ENCODE data around the gene DIAPH2. TPM values are rescaled to one million over a fixed set of nuclear protein-coding genes. Genes with fewer than 3 reads are reported as not detected.
"Not testable (repeated sequence)": the region's sequence is repeated elsewhere in the genome, so short reads cannot be mapped to it uniquely, and the experiment has no call there.

Gene DIAPH2
- total and polyA plus RNA-seq, 2 experiments from 2014 or later = 7.5 to 8.1 TPM

DNA sequence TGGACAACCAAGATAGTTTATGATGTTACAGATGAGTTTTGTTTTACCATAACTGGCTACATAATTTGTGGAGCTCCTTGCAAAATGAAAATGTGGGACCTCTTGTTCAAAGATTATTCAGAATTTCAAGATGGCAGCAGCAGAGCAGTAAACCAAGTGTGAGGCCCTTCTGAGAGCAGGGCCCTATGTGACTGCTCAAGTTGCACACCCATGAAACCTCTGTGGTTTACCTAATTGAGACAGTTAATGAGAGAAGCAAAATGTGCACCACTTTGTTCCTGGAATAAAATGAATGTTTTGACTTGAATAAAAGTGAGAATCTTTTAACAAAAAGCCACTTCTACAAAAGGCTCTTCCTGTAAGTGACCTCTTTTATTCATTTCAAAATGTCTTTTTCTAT is 718.3 kb downstream of the DIAPH2 start:
- no peaks in the 10 kb centered on the region for H3K36me3 ChIP-seq (ENCODE audit: low read depth)
- H2AFZ ChIP-seq = no peak overlapping the region
- no peaks in the 10 kb centered on the region for H3F3A ChIP-seq (ENCODE audit: insufficient read depth)
- H3K9ac ChIP-seq = no peak overlapping the region
- H3K4me1 ChIP-seq (ENCODE audit: insufficient read depth) = peaks cover 4% of the 10 kb centered on the region
- H3K4me3 ChIP-seq = no peak overlapping the region
- H4K20me1 ChIP-seq (ENCODE audit: insufficient read depth) = no peaks in the 10 kb centered on the region
- no peaks in the 10 kb centered on the region for H3K79me2 ChIP-seq (ENCODE audit: insufficient read depth)
- no peak for TF ChIP-seq EZH2phosphoT487 (IDR thresholded peaks at IDR 0.05; ENCODE audit: insufficient read depth, low read depth)
- TF ChIP-seq EZH2 (IDR thresholded peaks at IDR 0.05; ENCODE audit: insufficient read depth, poor library complexity, severe bottlenecking) = no peak
- no peak for DNase-seq
- H3K27ac ChIP-seq = no peak overlapping the region
- no peaks in the 10 kb centered on the region for H3K9me2 ChIP-seq (ENCODE audit: insufficient read depth)
- H3K27me3 ChIP-seq (replicated peaks; ENCODE audit: insufficient read depth) = no peaks in the 10 kb centered on the region
- no peaks in the 10 kb centered on the region for H3K9me3 ChIP-seq (ENCODE audit: low read depth)
- in situ Hi-C loops (cut with MboI) = no loop called here
- no peak overlapping the region for H3K4me2 ChIP-seq (ENCODE audit: unreplicated experiment)

- no peaks in the 10 kb centered on the region for H3F3A ChIP-seq (ENCODE audit: insufficient read depth)
- no peak overlapping the region for H3K9ac ChIP-seq
- H3K4me1 ChIP-seq (ENCODE audit: insufficient read depth) = no peaks in the 10 kb centered on the region
- no peaks in the 10 kb centered on the region for H3K36me3 ChIP-seq (ENCODE audit: low read depth)
- in situ Hi-C loops (cut with MboI) = no loop called here
- no peak overlapping the region for H3K4me3 ChIP-seq
- H2AFZ ChIP-seq = no peak overlapping the region
- no peak for TF ChIP-seq EZH2 (IDR thresholded peaks at IDR 0.05; ENCODE audit: insufficient read depth, poor library complexity, severe bottlenecking)
- no peak for DNase-seq
- H4K20me1 ChIP-seq (ENCODE audit: insufficient read depth) = no peaks in the 10 kb centered on the region
- no peak overlapping the region for H3K27ac ChIP-seq
- no peaks in the 10 kb centered on the region for H3K9me3 ChIP-seq (ENCODE audit: low read depth)
- H3K27me3 ChIP-seq (replicated peaks; ENCODE audit: insufficient read depth) = no peaks in the 10 kb centered on the region
- H3K79me2 ChIP-seq (ENCODE audit: insufficient read depth) = no peaks in the 10 kb centered on the region
- 97 to 98% methylated on average over 4 of the region's 4 CpGs for WGBS, 2 experiments (ENCODE audit: low coverage in 1 of 2, low lambda C conversion rate in 2 of 2, missing lambda C conversion rate in 2 of 2)
- H3K4me2 ChIP-seq (ENCODE audit: unreplicated experiment) = no peak overlapping the region
- no peaks in the 10 kb centered on the region for H3K9me2 ChIP-seq (ENCODE audit: insufficient read depth)
These were observed 720.5 kb downstream of the DIAPH2 start for GRCh38 chrX:97405031-97405660.

DNA sequence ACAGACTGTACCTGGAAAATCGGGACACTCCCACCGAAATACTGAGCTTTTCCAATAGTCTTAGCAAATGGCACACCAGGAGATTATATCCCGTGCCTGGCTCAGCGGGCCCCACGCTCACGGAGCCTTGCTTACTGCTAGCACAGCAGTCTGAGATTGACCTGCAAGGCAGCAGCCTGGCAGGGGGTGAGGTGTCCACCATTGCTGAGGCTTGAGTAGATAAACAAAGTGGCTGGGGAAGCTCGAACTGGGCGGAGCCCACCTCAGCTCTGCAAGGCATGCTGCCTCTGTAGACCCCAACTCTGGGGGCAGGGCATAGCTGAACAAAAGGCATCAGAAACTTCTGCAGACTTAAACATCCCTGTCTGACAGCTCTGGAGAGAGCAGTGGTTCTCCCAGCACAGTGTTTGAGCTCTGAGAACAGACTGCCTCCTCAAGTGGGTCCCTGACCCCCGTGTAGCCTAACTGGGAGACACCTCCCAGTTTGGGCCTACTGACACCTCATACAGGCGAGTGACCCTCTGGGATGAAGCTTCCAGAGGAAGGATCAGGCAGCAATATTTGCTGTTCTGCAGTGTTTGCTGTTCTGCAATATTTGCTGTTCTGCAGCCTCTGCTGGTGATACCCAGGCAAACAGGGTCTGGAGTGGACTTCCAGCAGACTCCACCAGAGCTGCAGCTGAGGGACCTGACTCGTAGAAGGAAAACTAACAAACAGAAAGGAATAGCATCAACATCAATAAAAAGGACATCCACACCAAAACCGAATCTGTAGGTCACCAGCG is 725.2 kb downstream of the DIAPH2 start:
- H3K79me2 ChIP-seq (ENCODE audit: insufficient read depth); H3K36me3 ChIP-seq (ENCODE audit: low read depth); H3K4me1 ChIP-seq (ENCODE audit: insufficient read depth); H2AFZ ChIP-seq; H3K27ac ChIP-seq; H3F3A ChIP-seq (ENCODE audit: insufficient read depth); H3K9me2 ChIP-seq (ENCODE audit: insufficient read depth); H3K4me2 ChIP-seq (ENCODE audit: unreplicated experiment); H3K27me3 ChIP-seq (replicated peaks; ENCODE audit: insufficient read depth); H3K9ac ChIP-seq; H4K20me1 ChIP-seq (ENCODE audit: insufficient read depth); in situ Hi-C loops (cut with MboI); DNase-seq; H3K9me3 ChIP-seq (ENCODE audit: low read depth); H3K4me3 ChIP-seq: not testable (repeated sequence)
- WGBS, 2 experiments (ENCODE audit: low coverage in 1 of 2, low lambda C conversion rate in 2 of 2, missing lambda C conversion rate in 2 of 2) = 88 to 91% methylated on average over 11 to 12 of the region's 13 CpGs

GRCh38 chrX:97416461-97416860 is 731.8 kb downstream of the DIAPH2 start:
- H3K4me1 ChIP-seq (ENCODE audit: insufficient read depth) = no peaks in the 10 kb centered on the region
- no peak overlapping the region for H3K9ac ChIP-seq
- H3K27me3 ChIP-seq (replicated peaks; ENCODE audit: insufficient read depth) = no peaks in the 10 kb centered on the region
- H3K4me2 ChIP-seq (ENCODE audit: unreplicated experiment) = no peak overlapping the region
- H3K4me3 ChIP-seq = no peak overlapping the region
- H3K36me3 ChIP-seq (ENCODE audit: low read depth) = no peaks in the 10 kb centered on the region
- in situ Hi-C loops (cut with MboI) = no loop called here
- DNase-seq = no peak
- no peaks in the 10 kb centered on the region for H4K20me1 ChIP-seq (ENCODE audit: insufficient read depth)
- H2AFZ ChIP-seq = no peak overlapping the region
- H3F3A ChIP-seq (ENCODE audit: insufficient read depth) = no peaks in the 10 kb centered on the region
- H3K27ac ChIP-seq = no peak overlapping the region
- 94 to 100% methylated on average over 1 of the region's 1 CpG for WGBS, 2 experiments (ENCODE audit: low coverage in 1 of 2, low lambda C conversion rate in 2 of 2, missing lambda C conversion rate in 2 of 2)
- no peaks in the 10 kb centered on the region for H3K9me2 ChIP-seq (ENCODE audit: insufficient read depth)
- TF ChIP-seq EZH2phosphoT487 (IDR thresholded peaks at IDR 0.05; ENCODE audit: insufficient read depth, low read depth) (no peak), EZH2 (IDR thresholded peaks at IDR 0.05; ENCODE audit: insufficient read depth, poor library complexity, severe bottlenecking) (no peak)
- no peaks in the 10 kb centered on the region for H3K9me3 ChIP-seq (ENCODE audit: low read depth)
- no peaks in the 10 kb centered on the region for H3K79me2 ChIP-seq (ENCODE audit: insufficient read depth)

All from GM23248 (cell line).